ENCODE results near the gene PRSS12.

- TF ChIP-seq, protein P1, sequence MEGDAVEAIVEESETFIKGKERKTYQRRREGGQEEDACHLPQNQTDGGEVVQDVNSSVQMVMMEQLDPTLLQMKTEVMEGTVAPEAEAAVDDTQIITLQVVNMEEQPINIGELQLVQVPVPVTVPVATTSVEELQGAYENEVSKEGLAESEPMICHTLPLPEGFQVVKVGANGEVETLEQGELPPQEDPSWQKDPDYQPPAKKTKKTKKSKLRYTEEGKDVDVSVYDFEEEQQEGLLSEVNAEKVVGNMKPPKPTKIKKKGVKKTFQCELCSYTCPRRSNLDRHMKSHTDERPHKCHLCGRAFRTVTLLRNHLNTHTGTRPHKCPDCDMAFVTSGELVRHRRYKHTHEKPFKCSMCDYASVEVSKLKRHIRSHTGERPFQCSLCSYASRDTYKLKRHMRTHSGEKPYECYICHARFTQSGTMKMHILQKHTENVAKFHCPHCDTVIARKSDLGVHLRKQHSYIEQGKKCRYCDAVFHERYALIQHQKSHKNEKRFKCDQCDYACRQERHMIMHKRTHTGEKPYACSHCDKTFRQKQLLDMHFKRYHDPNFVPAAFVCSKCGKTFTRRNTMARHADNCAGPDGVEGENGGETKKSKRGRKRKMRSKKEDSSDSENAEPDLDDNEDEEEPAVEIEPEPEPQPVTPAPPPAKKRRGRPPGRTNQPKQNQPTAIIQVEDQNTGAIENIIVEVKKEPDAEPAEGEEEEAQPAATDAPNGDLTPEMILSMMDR (IDR thresholded peaks at IDR 0.05), result no peak
- no peak for TF ChIP-seq USF2 (CRISPR knock-in tag; IDR thresholded peaks at IDR 0.05)
Observed at GRCh38 chr4:118354913-118355312, 2.1 kb upstream of the PRSS12 start.

Data from WTC11 (cell line).